Epithelial cell of proximal tubule (primary cell): Measurements from ENCODE around the gene ARHGAP12. TPM values are rescaled to one million over a fixed set of nuclear protein-coding genes. Genes with fewer than 3 reads are reported as not detected.

ENCODE experiments used
- DNase-seq: peaks from one replicate; pipeline ENCODE4 v3.0.0-alpha.2; 2011; ENCODE audit warnings: low read depth
- H3K4me3 ChIP-seq: 2 replicates; pipeline ENCODE4 v1.5.1; 2011; ENCODE audit warnings: low read depth, mild to moderate bottlenecking, low read length
- total RNA-seq: library from RNA; depleted of rRNA; stranded (reverse); fragments of >200 nt; gene quantifications from 2 replicates; pipeline ENCODE4 v1.2.3, GENCODE V29; 2015
- TF ChIP-seq, protein P1 (sequence below): conservative IDR thresholded peaks from 2 replicates; pipeline ENCODE4 v1.5.1; 2012; ENCODE audit warnings: low read depth, mild to moderate bottlenecking, low read length

The ARHGAP12 gene
- total RNA-seq, 1 donor from 2014 or later: 13.7 TPM

GRCh38 chr10:31822616-31823318 is 105.9 kb downstream of the ARHGAP12 start:
- no peak overlapping the region for H3K4me3 ChIP-seq
- TF ChIP-seq, protein P1, sequence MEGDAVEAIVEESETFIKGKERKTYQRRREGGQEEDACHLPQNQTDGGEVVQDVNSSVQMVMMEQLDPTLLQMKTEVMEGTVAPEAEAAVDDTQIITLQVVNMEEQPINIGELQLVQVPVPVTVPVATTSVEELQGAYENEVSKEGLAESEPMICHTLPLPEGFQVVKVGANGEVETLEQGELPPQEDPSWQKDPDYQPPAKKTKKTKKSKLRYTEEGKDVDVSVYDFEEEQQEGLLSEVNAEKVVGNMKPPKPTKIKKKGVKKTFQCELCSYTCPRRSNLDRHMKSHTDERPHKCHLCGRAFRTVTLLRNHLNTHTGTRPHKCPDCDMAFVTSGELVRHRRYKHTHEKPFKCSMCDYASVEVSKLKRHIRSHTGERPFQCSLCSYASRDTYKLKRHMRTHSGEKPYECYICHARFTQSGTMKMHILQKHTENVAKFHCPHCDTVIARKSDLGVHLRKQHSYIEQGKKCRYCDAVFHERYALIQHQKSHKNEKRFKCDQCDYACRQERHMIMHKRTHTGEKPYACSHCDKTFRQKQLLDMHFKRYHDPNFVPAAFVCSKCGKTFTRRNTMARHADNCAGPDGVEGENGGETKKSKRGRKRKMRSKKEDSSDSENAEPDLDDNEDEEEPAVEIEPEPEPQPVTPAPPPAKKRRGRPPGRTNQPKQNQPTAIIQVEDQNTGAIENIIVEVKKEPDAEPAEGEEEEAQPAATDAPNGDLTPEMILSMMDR: no peak
- no peak for DNase-seq

DNA sequence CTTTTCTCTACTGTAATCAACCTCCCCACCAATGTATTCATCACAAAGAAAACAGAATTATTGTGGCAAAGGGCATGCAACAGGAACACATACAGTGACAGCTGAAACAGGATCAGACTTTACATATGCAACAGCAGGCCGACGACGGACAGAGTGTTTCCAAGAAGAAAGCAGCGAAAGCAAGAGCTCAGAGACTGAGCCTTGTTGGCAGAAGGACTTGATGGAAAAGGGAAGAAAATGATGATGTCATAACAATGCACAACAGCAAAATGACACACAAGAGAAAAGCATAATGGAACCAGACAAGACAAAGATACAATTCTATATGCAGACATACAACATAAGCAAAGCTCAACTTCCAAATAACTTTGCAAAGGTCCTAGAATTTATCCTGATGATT is 106.5 kb downstream of the ARHGAP12 start:
- no peak for DNase-seq
- TF ChIP-seq, protein P1: no peak
- H3K4me3 ChIP-seq: no peak overlapping the region

GRCh38 chr10:31820778-31821369 is 107.8 kb downstream of the ARHGAP12 start:
- DNase-seq: no peak
- TF ChIP-seq, protein P1: no peak
- H3K4me3 ChIP-seq: no peak overlapping the region

- H3K4me3 ChIP-seq: no peak overlapping the region
- DNase-seq: no peak
- TF ChIP-seq, protein P1: no peak
These were observed 108.5 kb downstream of the ARHGAP12 start for GRCh38 chr10:31820096-31820495.

DNA sequence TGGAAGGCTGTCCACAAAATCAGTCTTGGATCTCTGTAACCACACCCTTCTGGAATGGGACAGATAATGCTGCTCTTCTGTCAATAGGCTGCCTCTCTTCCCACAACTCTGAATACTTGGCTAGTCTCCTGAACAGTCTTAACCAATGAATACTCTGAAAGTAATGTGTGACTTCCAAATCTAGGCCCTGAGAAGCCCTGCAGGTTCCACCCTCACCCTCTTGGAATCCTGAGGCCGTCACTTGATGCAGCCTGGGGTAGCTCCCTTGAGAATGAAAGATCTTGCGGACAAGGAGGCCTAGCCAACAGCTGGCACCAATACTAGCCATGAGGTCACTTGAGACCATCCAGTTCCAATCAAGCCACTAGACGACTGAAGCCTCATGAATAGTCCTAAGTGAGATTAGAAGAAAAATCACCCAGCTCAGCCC is 109.2 kb downstream of the ARHGAP12 start:
- H3K4me3 ChIP-seq: no peak overlapping the region
- TF ChIP-seq, protein P1: no peak
- no peak for DNase-seq

- no peak for DNase-seq
- no peak overlapping the region for H3K4me3 ChIP-seq
- TF ChIP-seq, protein P1: no peak
These were observed 112.3 kb downstream of the ARHGAP12 start for GRCh38 chr10:31816318-31816717.
